DND-41 (cell line): ENCODE measurements around the gene EZH1.

ENCODE experiments used
- CTCF ChIP-seq: IDR thresholded peaks from 2 replicates; pipeline ENCODE4 v1.5.1; 2012; ENCODE audit warnings: borderline replicate concordance, low read length, moderate library complexity, mild to moderate bottlenecking; ENCODE audit not compliant: poor library complexity, severe bottlenecking; ENCODE audit errors: extremely low read depth
- EZH2 ChIP-seq: IDR thresholded peaks from 3 replicates; pipeline ENCODE4 v1.6.1; 2012; ENCODE audit warnings: borderline replicate concordance, low read depth, mild to moderate bottlenecking, moderate library complexity, low read length, inconsistent platforms; ENCODE audit not compliant: severe bottlenecking

GRCh38 chr17:42669705-42669976 lies 75.2 kb downstream of the EZH1 start:
- TF ChIP-seq CTCF (no peak), EZH2 (no peak)
